ENCODE data around the gene SH3BP4.

SH3BP4 gene

DNA sequence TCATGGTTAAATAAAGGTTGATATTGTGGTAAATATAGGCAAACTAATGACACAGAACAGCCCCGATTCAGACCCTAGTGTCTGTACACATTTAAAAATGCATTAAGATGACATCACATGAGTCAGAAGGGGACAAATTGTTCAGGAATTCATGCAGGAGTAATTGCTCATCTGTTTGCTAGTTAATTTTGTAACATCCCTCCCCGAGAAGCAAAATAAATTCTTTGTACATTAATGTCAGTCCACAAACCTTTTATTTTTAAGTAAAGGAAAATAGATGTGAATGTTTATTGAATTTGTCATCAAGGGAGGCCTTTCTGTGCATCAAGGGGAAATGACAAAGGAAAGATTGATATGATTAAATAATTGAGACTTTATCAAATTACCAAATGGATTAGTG, 69.9 kb downstream of the SH3BP4 start:
- DNase-seq, result no peak

DNA sequence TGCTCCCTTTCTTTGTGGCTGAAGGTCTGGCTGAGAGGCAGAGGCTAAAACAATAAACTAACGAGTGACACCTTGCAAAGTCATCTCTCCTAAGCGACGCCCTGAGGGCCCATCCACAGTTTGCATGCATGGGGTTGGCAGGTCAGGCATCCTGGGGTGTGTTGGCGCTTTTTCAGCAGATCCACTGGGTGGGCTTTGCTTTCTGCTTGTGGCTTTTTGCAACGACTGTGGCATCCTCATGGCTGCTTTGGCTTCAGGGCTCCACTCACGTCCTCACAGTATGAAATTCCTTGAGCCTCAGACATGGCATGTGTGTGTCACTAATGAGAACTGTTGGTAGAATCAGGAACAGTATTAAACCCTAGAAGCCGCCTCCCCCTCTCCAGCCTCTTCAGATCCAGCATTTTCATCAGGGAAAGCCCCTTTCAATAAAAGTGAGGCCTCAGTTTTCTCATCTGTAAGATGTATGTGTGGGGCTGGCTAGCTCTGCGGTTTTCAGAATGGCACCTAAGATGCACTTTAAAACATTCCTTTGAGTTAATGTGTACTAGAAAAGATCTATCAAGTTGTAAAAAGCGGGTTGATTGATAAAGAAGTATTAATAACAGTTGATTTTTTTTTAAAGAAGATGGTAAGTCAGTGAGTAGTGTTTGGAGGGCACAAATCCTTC, 72.5 kb downstream of the SH3BP4 start:
- DNase-seq, result no peak

- no peak for DNase-seq
Measured at GRCh38 chr2:235024931-235025773, 73.3 kb downstream of the SH3BP4 start.

GRCh38 chr2:235025800-235026536, 74.2 kb downstream of the SH3BP4 start:
- no peak for DNase-seq

DNA sequence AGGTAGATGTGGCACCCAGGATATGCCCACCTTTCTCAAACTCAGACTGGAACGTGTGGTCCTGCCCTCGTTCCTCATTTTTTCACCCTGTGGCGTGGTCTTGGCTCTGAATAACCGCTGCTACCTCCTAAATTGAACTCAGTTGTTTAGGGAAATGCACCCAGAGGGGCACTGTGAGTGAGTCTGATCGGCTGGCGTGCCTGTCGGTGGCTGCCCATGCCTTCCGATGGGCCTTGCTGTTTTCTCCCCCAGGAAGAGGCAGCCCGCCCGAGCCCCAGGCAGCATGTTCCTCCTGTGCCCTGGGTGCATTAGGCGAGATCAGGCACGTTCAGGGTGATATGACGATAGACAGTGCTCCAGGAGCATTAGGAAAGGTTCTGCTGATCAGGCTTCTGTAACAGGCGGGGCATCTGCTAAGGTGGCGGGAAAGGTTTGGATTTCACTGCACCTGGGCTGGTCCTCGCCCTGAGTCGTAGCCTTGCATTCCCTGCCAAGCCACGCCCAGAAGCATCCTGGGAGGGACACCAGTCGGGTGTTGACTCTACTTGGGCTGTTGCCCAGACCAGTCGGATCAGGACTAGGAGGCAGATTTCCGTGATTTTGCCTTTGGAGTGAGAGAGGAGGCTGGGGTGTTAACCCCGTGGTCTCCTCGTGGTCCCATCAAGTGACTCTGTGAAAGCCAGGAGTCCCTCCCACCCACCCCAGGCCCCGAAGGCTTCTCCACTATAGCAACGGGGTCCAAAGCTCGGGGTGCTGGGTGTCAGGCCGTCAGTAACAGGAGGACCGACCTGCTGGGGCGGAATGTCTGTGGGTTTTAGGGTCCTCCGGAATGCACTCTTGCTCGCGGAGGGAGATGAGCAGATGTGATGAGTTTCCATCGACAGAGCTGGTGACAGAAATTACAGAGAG, 75.1 kb downstream of the SH3BP4 start:
- peak; percentile 53 for DNase-seq

DNA sequence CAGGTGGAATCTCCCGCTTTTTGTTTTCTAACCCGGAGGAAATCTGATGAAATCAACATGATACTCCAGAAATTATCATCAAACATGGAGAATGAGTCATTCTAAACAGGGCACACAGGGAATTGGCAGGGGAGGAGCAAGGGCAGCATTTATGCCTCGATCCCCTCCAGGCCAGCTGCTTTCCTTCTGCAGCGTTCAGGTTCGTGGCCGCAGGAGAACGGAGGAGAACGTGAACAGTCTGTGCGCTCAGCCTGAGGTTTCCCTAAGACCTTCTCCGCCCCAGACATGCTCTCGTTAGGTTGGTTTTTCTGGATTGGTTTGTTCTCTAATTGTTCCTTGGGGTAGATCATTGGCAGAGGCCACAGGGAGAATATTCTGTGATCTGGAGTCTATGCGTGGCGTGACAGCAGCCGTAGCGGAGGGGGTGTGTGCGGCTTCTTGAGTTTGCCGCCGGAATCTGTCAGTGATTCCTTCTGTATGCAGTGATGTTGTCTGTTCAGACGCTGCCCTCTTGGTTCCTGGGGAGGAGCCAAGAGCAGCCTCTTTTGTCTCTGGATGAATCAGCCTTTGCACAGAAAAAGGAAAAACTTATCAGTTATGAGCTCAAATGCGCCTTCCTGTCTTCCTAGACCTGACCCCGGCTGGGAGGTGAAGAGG, 75.9 kb downstream of the SH3BP4 start:
- DNase-seq, result no peak

DNA sequence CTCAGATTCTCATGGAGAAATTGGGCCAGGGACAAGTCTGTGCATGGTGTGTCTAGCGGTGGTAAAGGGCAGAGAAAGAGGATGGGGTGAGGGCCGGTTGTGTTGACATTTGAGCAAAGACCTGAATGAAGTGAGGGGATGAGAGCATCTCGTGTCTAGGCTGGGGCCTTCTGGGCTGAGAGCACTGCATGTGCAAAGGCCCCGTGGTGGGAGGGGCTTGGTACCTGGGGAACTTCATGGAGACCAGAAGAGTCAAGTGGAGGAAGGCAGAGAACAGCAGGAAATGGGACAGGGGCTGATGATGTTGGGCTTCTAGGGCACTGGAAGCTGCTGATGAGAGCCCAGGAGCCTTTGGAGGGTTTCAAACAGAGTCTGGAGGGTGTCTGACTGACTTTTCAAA, 76.8 kb downstream of the SH3BP4 start:
- no peak for DNase-seq

DNA sequence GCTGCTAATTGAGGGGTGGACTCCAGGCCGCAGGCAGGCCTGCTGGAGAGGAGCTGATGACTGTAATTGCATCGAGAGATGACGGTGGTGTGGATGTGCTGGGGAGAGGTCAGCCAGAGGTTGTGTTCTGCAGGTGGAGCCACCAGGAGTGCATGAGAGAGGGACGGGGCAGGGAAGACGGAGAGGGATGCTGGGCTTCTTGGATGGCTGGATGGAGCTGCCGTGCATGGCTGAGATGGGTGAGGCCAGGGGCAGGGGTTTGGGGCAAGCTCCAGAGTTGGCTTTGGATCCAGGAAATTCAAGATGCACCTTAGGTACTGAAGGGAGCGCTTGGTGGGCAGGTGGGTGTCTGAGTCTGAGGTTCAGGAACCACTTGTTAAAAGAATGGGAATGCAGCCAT, 77.2 kb downstream of the SH3BP4 start:
- no peak for DNase-seq

GRCh38 chr2:235030126-235030525, 78.3 kb downstream of the SH3BP4 start:
- DNase-seq, result no peak

GRCh38 chr2:235030936-235031335, 79.1 kb downstream of the SH3BP4 start:
- DNase-seq, result no peak

DNA sequence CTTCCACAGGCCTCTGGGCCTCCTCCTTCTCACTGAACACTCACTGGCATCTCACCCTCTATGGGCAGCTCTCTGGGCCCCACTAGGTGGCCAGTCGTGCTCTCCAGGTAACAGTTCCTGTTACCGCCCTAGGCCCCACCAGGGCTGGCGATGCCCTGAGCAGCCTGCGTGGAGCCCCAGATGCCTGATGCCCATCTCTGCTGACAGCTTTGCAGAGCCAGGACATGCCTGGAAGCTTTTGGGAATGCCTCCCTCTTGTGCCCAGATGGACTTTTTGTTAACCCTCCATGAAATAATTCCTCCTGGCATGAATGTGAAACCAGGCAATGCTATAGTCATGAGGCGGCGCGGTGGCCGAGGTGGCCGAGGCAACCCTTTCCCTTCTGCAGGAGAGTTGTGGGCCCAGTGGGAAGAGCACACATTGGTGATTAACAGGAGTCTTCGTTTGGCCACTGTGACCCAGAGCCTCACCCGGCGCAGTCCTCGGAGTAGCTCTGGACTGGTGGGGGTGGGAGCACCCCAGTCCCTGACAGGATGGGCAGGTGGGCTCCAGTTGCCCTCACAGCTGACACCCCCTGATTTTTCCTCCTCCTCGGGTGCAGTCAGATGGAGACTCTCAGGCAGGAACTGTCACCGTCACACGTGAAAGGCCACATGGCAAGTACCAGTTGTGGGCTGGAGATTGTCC, 80.0 kb downstream of the SH3BP4 start:
- no peak for DNase-seq

GRCh38 chr2:235032466-235032865, 80.6 kb downstream of the SH3BP4 start:
- no peak for DNase-seq

DNA sequence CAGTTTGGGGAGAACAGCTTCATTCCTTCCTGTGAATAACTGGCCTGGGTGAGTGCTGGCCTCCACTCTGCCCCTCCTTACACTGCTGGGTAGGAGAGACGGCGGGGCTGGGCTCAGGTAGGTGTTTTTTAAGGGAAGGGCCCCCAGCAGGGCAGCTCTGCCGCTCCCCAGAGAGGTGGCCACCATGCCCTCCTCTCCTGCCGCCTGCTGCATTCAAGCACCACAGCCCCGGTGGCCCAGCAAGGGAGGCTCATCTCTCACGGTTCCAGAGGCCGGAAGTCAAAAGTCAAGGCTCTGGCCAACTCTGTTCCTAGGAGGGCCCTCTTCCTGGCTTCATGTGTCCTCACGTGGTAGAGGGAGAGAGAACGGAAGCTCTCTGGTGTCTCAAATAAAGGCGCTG, 81.1 kb downstream of the SH3BP4 start:
- no peak for DNase-seq

GRCh38 chr2:235034265-235035118, 82.7 kb downstream of the SH3BP4 start:
- no peak for DNase-seq

GRCh38 chr2:235037604-235038166, 85.9 kb downstream of the SH3BP4 start:
- no peak for DNase-seq

DNA sequence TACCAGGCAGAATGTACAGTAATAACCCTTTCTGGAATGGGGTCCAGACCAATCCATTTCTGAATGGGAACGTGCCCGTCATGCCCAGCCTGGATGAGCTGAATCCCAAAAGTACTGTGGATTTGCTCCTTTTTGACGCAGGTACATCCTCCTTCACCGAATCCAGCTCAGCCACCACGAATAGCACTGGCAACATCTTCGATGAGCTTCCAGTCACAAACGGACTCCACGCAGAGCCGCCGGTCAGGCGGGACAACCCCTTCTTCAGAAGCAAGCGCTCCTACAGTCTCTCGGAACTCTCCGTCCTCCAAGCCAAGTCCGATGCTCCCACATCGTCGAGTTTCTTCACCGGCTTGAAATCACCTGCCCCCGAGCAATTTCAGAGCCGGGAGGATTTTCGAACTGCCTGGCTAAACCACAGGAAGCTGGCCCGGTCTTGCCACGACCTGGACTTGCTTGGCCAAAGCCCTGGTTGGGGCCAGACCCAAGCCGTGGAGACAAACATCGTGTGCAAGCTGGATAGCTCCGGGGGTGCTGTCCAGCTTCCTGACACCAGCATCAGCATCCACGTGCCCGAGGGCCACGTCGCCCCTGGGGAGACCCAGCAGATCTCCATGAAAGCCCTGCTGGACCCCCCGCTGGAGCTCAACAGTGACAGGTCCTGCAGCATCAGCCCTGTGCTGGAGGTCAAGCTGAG, 89.6 kb downstream of the SH3BP4 start:
- DNase-seq, result no peak

GRCh38 chr2:235041918-235042575, 90.2 kb downstream of the SH3BP4 start:
- no peak for DNase-seq

- no peak for DNase-seq
Measured at GRCh38 chr2:235042576-235043515, 91.0 kb downstream of the SH3BP4 start.
